Neural cell (in vitro differentiated cells): Measurements from ENCODE around the gene TMEM200B. TPM values are rescaled to one million over a fixed set of nuclear protein-coding genes. Genes with fewer than 3 reads are reported as not detected.
"Not testable (repeated sequence)": the region's sequence is repeated elsewhere in the genome, so short reads cannot be mapped to it uniquely, and the experiment has no call there.

ENCODE experiments used
- H2AFZ ChIP-seq: fragments of 200-600, 300-800 bp; sonication (generic), shearing (Covaris generic); 2 replicates; pipeline ENCODE4 v1.6.0; 2014; ENCODE audit warnings: low read depth, mild to moderate bottlenecking, antibody characterized with exemption, low read length, moderate library complexity
- H3F3A ChIP-seq: fragments of 200-600 bp; shearing (Covaris generic); 2 replicates; pipeline ENCODE4 v1.6.1; 2016; ENCODE audit warnings: mild to moderate bottlenecking, moderate library complexity, mixed read lengths, antibody characterized with exemption, low read length; ENCODE audit not compliant: insufficient read depth, poor library complexity, severe bottlenecking
- H3K27ac ChIP-seq: fragments of 200-600, 300-800 bp; sonication (generic), shearing (Covaris generic); 2 replicates; pipeline ENCODE4 v1.5.1; 2014; ENCODE audit warnings: mild to moderate bottlenecking, low read length, moderate library complexity
- H3K27me3 ChIP-seq: fragments of 300-800, 200-600 bp; sonication (generic), shearing (Covaris generic); 2 replicates; pipeline ENCODE4 v1.6.0; 2014; ENCODE audit warnings: mild to moderate bottlenecking, low read depth, low read length, moderate library complexity; ENCODE audit not compliant: insufficient read depth
- H3K36me3 ChIP-seq: fragments of 300-800, 200-600 bp; sonication (generic), shearing (Covaris generic); 2 replicates; pipeline ENCODE4 v1.5.1; 2014; ENCODE audit warnings: mild to moderate bottlenecking, antibody characterized with exemption, low read length, moderate library complexity; ENCODE audit not compliant: insufficient read depth
- H3K4me2 ChIP-seq: fragments of 300-800, 200-600 bp; sonication (generic), shearing (Covaris generic); 2 replicates; pipeline ENCODE4 v1.6.0; 2014; ENCODE audit warnings: mild to moderate bottlenecking, low read length
- H3K4me3 ChIP-seq: fragments of 300-800, 200-600 bp; sonication (generic), shearing (Covaris generic); 2 replicates; pipeline ENCODE4 v1.5.1; 2014; ENCODE audit warnings: mild to moderate bottlenecking, low read length, moderate library complexity
- H3K79me2 ChIP-seq: fragments of 200-600 bp; shearing (Covaris generic); replicated peaks from 2 replicates; pipeline ENCODE4 v1.6.0; 2014; ENCODE audit warnings: mild to moderate bottlenecking, low read length, moderate library complexity; ENCODE audit not compliant: insufficient read depth
- H3K9ac ChIP-seq: fragments of 300-800, 200-600 bp; sonication (generic), shearing (Covaris generic); 2 replicates; pipeline ENCODE4 v1.6.1; 2016; ENCODE audit warnings: mild to moderate bottlenecking, low read length, mixed read lengths
- H3K9me2 ChIP-seq: fragments of 200-600 bp; shearing (Covaris generic); 2 replicates; pipeline ENCODE4 v1.6.1; 2016; ENCODE audit warnings: mild to moderate bottlenecking, low read length, mixed read lengths; ENCODE audit not compliant: insufficient read depth
- H3K9me3 ChIP-seq: fragments of 200-600, 300-800 bp; sonication (generic), shearing (Covaris generic); 2 replicates; pipeline ENCODE4 v1.6.1; 2016; ENCODE audit warnings: mild to moderate bottlenecking, mixed run types, low read length, moderate library complexity, mixed read lengths
- H4K20me1 ChIP-seq: fragments of 200-600 bp; shearing (Covaris generic); 2 replicates; pipeline ENCODE4 v1.6.1; 2016; ENCODE audit warnings: mild to moderate bottlenecking, mixed run types; ENCODE audit not compliant: insufficient read depth
- EP300 ChIP-seq: fragments of 450-650 bp; conservative IDR thresholded peaks from 2 replicates; pipeline ENCODE4 v1.6.1; 2014; ENCODE audit warnings: antibody characterized with exemption, mild to moderate bottlenecking, moderate library complexity; ENCODE audit not compliant: poor library complexity, severe bottlenecking
- EZH2 ChIP-seq: fragments of 200-600, 300-800 bp; shearing (Covaris generic), sonication (generic); IDR thresholded peaks from 2 replicates; pipeline ENCODE4 v1.6.1; 2014; ENCODE audit warnings: antibody characterized with exemption, low read length, borderline replicate concordance, mild to moderate bottlenecking; ENCODE audit not compliant: insufficient read depth, poor library complexity, severe bottlenecking
- MXI1 ChIP-seq: fragments of 450-650 bp; conservative IDR thresholded peaks from 2 replicates; pipeline ENCODE4 v1.6.1; 2014; ENCODE audit warnings: antibody characterized with exemption, mild to moderate bottlenecking; ENCODE audit not compliant: poor library complexity, severe bottlenecking
- RAD21 ChIP-seq: fragments of 450-650 bp; conservative IDR thresholded peaks from 2 replicates; pipeline ENCODE4 v1.6.1; 2014; ENCODE audit warnings: antibody characterized with exemption, mild to moderate bottlenecking, moderate library complexity
- SMC3 ChIP-seq: fragments of 450-650 bp; conservative IDR thresholded peaks from 2 replicates; pipeline ENCODE4 v1.6.1; 2014; ENCODE audit warnings: antibody characterized with exemption, mild to moderate bottlenecking, moderate library complexity; ENCODE audit not compliant: poor library complexity
- TAF1 ChIP-seq: IDR thresholded peaks from 2 replicates; pipeline ENCODE4 v1.6.1; 2012; ENCODE audit warnings: low read depth
- polyA plus RNA-seq: library from polyadenylated mRNA; depleted of rRNA; stranded (reverse); fragments of >200 nt; gene quantifications from 2 replicates; pipeline ENCODE4 v1.2.3, GENCODE V29; 2014
- TF ChIP-seq, protein P1 (sequence below): IDR thresholded peaks from 2 replicates; pipeline ENCODE4 v1.6.1; 2012; ENCODE audit warnings: borderline replicate concordance
- TF ChIP-seq, protein P2 (sequence below): fragments of 450-650 bp; IDR thresholded peaks from 2 replicates; pipeline ENCODE4 v1.5.1; 2014; ENCODE audit warnings: antibody characterized with exemption, mild to moderate bottlenecking, moderate library complexity; ENCODE audit not compliant: poor library complexity, severe bottlenecking

Gene TMEM200B
- polyA plus RNA-seq, 1 donor from 2014 or later: 0.11 TPM

DNA sequence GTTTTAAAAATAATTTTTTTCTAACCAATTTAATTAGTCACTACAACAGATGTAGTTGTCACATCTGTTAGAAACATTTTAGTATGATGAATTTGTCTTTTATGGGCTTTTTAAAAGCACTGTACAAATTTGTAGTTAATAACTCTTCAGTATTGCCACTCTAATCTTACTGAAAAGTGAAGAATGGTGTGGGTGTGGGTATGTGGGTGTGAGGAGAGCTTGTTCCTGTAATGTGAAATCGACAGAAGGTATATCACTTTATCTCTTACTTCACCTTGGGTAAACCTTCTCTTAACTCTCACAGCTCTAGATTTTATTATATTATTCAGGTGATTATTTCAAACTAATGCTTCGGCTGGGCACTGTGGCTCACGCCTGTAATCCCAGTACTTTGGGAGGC lies 42.5 kb downstream of the TMEM200B start:
- Histone ChIP-seq H3K9me2 (no peaks in the 10 kb centered on the region), H3K9ac (no peak overlapping the region), H3K79me2 (no peaks in the 10 kb centered on the region), H3K36me3 (peaks cover 4% of the 10 kb centered on the region), H3K4me2 (no peak overlapping the region), H3K27me3 (no peaks in the 10 kb centered on the region), H3K27ac (no peak overlapping the region), H3K4me3 (no peak overlapping the region), H4K20me1 (no peaks in the 10 kb centered on the region), H2AFZ (no peak overlapping the region), H3F3A (no peaks in the 10 kb centered on the region), H3K9me3 (no peaks in the 10 kb centered on the region)
- TF ChIP-seq SMC3: no peak
- TF ChIP-seq MXI1: no peak
- no peak for TF ChIP-seq TAF1
- no peak for TF ChIP-seq EP300
- no peak for TF ChIP-seq EZH2
- TF ChIP-seq, protein P1, sequence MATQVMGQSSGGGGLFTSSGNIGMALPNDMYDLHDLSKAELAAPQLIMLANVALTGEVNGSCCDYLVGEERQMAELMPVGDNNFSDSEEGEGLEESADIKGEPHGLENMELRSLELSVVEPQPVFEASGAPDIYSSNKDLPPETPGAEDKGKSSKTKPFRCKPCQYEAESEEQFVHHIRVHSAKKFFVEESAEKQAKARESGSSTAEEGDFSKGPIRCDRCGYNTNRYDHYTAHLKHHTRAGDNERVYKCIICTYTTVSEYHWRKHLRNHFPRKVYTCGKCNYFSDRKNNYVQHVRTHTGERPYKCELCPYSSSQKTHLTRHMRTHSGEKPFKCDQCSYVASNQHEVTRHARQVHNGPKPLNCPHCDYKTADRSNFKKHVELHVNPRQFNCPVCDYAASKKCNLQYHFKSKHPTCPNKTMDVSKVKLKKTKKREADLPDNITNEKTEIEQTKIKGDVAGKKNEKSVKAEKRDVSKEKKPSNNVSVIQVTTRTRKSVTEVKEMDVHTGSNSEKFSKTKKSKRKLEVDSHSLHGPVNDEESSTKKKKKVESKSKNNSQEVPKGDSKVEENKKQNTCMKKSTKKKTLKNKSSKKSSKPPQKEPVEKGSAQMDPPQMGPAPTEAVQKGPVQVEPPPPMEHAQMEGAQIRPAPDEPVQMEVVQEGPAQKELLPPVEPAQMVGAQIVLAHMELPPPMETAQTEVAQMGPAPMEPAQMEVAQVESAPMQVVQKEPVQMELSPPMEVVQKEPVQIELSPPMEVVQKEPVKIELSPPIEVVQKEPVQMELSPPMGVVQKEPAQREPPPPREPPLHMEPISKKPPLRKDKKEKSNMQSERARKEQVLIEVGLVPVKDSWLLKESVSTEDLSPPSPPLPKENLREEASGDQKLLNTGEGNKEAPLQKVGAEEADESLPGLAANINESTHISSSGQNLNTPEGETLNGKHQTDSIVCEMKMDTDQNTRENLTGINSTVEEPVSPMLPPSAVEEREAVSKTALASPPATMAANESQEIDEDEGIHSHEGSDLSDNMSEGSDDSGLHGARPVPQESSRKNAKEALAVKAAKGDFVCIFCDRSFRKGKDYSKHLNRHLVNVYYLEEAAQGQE: no peak
- TF ChIP-seq, protein P2, sequence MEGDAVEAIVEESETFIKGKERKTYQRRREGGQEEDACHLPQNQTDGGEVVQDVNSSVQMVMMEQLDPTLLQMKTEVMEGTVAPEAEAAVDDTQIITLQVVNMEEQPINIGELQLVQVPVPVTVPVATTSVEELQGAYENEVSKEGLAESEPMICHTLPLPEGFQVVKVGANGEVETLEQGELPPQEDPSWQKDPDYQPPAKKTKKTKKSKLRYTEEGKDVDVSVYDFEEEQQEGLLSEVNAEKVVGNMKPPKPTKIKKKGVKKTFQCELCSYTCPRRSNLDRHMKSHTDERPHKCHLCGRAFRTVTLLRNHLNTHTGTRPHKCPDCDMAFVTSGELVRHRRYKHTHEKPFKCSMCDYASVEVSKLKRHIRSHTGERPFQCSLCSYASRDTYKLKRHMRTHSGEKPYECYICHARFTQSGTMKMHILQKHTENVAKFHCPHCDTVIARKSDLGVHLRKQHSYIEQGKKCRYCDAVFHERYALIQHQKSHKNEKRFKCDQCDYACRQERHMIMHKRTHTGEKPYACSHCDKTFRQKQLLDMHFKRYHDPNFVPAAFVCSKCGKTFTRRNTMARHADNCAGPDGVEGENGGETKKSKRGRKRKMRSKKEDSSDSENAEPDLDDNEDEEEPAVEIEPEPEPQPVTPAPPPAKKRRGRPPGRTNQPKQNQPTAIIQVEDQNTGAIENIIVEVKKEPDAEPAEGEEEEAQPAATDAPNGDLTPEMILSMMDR: no peak
- no peak for TF ChIP-seq RAD21

DNA sequence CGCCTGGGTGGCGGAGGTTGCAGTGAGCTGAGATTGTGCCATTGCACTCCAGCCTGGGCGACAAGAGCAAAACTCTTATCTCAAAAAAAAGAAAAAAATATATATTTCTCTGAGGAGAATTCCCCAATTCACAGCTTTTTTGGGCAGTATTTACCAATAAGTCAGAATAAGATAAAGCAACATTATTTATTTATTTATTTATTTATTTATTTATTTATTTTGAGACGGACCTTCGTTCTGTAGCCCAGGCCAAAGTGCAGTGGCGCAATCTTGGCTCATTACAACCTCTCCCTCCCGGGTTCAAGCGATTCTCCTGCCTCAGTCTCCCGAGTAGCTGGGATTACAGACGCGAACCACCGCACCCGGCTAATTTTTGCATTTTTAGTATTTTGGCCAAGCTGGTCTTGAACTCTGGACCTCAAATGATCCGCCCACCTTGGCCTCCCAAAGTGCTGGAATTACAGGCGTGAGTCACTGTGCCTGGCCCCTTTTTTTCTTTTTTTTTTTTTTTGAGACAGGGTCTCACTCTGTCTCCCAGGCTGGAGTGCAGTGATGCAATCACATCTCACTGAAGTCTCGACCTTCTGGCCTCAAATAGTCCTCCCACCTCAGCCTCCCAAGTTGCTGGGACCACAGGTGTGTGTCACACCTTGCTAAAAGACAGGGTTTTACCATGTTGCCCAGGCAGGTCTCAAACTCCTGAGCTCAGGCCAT lies 43.6 kb downstream of the TMEM200B start:
- not testable (repeated sequence) for H3K4me2 ChIP-seq, H3K9ac ChIP-seq, H3K79me2 ChIP-seq, H3K9me2 ChIP-seq, H3K4me3 ChIP-seq, H3K9me3 ChIP-seq, H3K36me3 ChIP-seq, H3K27ac ChIP-seq, H2AFZ ChIP-seq, H4K20me1 ChIP-seq, H3K27me3 ChIP-seq, H3F3A ChIP-seq

DNA sequence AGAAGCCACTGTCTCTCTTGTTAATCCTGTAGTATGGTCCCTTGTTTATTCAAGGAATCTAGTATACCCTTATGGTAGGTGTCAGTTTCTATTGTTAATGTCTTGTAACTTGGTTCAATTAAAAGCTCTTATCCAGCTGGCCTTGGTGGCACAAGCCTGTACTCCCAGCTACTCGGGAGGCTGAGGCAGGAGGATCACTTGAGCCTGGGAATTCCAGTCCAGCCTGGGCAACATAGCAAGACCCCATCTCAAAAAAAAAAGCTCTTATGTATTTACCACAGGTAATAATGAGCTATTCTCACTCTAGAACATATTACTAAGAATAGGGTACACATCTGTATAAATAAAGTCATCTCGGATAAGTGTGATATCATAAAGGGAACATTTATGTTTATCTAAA lies 46.5 kb downstream of the TMEM200B start:
- Histone ChIP-seq H3K9me2 (no peaks in the 10 kb centered on the region), H2AFZ (no peak overlapping the region), H3K27me3 (no peaks in the 10 kb centered on the region), H3K4me3 (no peak overlapping the region), H3K27ac (no peak overlapping the region), H3K9ac (no peak overlapping the region), H4K20me1 (no peaks in the 10 kb centered on the region), H3K79me2 (no peaks in the 10 kb centered on the region), H3K4me2 (no peak overlapping the region), H3K36me3 (peaks cover 4% of the 10 kb centered on the region), H3K9me3 (no peaks in the 10 kb centered on the region), H3F3A (no peaks in the 10 kb centered on the region)
- TF ChIP-seq MXI1: no peak
- TF ChIP-seq, protein P1: no peak
